ENCODE results near the gene C1orf198.
A peak's percentile ranks its signal among the peaks of the same experiment; 100 is the strongest.

C1orf198 gene, protein sequence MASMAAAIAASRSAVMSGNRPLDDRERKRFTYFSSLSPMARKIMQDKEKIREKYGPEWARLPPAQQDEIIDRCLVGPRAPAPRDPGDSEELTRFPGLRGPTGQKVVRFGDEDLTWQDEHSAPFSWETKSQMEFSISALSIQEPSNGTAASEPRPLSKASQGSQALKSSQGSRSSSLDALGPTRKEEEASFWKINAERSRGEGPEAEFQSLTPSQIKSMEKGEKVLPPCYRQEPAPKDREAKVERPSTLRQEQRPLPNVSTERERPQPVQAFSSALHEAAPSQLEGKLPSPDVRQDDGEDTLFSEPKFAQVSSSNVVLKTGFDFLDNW

DNA sequence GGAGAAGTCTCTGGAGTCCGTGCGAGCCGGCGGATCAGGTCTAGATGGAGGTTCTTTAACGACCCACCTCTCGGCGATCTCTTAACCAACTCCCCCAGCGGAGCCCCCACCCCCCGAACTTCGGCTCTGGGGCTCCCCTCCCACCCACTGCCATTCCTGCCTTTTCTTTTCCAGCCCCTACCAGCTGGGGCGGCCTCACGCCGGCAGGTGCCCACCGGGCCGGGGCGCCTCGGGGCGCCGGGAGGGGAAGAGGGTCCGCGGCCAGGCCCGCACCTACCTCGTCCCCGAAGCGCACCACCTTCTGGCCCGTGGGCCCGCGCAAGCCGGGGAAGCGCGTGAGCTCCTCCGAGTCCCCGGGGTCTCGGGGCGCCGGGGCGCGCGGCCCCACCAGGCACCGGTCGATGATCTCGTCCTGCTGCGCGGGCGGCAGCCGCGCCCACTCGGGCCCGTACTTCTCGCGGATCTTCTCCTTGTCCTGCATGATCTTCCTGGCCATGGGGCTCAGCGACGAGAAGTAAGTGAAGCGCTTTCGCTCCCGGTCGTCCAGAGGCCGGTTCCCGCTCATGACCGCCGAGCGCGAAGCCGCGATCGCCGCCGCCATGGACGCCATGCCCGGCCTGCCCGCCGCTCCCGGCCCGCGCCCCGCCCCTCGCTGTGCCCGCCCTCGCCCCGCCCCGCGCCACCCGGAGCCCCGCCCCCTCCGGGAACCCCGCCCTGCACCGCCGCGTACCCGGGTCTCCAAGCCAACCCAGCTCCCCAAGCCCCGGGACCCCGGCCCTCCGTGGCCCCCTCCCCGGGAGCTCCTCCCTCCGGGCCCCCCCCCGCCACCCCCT lies at the start of gene C1orf198:
Gene C1orf198 (minus strand): TSS at position 619 of the 833 bp plus-strand sequence. CDS start 9 bp downstream, at position 610.
- DNase-seq (ENCODE audit: low read depth in 2 of 2), result peak; percentile 53 to 71

DNA sequence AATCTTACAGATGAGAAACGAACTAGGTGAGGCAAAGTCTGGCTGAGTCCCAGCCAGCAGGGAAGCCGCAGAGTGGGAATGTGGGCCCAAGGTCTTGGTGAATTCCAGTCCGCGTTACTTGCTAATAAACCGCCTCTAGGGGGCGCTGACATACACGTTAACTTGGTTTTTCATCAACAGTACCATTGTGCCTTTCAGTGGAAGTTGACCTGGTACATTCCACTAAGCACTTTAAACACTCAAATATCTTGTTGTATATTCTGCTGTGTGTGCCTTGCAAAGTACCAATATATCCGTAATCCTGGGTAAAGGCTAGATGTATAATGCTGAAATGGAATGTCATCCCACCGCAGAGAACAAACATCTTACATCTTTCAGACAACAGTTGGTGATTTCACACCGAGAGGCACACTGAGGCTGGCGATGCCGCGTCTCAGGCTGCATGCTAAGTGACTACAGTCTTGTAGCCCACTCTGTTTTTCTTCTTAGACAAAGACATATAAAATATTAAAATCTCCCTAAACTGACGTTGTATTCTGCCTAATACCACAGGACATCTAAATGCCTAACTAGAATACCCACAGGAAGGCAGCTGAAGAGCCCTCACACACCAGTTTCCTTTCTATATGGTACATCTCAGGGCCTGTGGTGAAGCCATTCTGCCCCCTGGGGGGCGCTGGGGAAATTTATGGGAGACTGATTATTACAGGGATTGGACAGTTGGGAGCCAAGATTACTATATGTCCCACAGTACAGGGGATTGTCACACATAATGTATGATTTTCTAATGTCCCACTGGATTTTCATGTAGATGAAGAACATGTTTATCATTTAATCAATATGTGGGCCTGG lies 49.2 kb upstream of the C1orf198 start:
- peak; percentile 53 to 60 for DNase-seq (ENCODE audit: low read depth in 2 of 2)

DNA sequence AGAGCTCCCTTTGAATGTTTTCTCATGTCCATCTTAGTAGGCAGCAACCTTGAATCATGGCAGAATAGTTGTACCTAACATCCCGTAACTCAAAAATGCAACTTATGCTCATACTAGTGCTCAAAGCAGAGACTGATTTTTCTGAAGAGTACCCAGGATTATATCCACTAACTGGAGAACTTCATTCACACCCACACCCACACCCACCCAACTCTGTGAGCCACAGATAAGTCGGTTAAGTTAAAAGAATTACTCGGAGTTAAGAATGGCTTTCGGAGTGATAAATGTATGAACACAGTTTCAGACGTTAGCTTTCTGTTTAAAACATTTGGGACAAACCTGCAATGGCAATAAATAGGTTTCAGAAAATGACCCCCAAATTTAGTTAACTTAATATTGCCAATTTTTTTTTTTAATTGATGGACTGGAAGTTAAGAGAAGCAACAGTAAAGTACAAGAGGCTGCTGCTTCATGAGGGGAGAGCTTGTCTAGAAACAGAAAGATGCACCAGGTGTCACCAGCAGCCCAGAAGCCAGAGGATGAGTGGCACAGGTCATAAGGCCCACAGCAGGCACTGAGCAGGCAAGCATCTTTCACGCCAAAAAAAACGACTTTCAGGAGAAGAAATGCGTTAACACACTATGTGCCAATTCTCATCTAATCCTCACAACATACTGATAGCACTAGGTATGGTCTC lies 48.4 kb upstream of the C1orf198 start:
- DNase-seq (ENCODE audit: low read depth in 2 of 2), result no peak

DNA sequence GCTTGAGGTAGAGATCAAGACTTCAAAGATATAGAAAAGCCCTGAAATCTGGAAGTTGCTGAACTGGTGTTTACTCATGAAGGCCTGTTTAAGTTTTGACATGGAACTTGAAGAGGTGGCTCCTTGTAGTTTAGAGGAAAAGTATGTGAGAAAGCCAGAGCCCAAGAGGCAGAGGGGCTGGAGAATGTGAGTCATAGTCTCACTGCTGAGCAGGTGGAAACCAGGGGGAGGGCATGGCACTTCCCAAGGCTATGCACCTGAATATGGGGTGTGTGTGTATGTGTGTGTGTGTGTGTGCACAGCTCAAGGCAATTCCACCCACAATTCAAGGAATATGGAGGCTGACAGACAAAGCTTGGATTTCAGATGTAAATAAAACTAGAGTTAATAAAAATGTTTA lies 46.8 kb upstream of the C1orf198 start:
- DNase-seq (ENCODE audit: low read depth in 2 of 2), result no peak

DNA sequence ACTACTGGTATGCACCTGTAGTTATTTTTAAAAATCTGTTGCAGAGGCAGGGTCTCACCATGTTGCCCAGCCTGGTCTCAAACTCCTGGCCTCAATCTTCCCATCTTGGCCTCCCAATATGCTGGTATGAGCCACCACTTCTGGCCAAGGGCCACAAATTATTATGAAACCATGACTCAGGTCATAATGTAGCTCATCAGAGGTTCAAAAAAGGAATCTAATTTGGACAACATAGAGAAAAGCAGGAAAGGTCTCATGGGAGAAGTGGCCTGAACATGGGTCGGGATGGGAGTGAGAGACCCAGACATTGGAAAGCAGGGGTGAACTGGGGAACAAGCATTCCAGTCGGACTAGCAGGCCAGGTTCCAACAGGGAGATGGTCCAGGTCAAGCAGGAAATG lies 45.2 kb upstream of the C1orf198 start:
- DNase-seq (ENCODE audit: low read depth in 2 of 2), result no peak

DNA sequence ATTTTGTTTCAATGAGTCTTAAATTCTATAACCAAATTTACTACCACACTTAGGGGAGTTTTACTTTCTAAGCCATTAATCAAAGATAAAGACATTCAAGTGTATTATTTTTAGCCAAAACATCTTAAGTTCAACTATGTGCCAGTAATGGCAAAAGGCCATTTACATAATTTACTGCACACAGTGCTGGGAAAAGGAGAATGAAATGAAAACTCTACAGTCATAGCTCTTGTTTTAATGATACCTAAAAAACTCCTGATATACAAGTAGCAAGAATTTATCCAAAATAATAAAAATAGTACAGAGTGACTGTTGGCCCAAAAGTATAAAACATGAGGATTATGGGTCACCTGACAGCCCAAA lies 42.4 kb upstream of the C1orf198 start:
- no peak for DNase-seq (ENCODE audit: low read depth in 2 of 2)

DNA sequence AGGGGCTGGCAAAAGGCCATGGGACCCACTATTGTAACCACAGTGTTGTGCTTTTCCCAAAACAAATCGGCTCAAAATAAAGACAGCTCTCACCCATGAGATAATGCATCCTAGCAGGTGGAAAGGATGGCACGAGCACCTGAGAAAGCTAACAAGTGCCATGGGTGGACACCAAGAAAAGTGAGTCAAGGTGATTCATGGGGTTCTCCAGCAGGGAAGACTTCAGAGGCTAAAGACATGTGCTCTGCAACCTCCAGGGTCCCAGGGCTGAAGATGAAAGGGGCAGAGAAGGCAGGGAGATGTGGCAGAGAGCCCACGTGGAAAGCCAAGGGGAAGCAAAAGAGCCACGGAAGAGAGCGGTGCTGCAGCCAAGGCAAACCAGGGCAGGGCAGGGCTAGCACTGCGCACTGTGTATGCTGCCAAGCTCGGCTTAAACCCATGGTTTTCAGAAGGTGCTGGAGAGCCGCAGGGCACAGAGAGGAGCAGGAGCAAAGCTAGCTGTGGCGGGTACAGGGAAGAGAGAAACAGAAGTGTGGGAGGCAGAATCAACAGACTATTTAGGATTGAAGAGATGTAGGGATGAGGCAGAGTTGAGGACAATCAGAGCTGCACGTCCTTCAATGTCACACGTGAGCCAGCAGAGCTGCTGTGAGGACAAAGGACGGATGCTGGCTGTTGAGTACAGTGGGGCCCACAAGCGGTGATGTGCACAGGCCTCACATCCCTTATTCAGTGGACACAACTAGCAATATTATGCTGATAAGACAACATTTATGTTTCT lies 41.8 kb upstream of the C1orf198 start:
- no peak for DNase-seq (ENCODE audit: low read depth in 2 of 2)

DNA sequence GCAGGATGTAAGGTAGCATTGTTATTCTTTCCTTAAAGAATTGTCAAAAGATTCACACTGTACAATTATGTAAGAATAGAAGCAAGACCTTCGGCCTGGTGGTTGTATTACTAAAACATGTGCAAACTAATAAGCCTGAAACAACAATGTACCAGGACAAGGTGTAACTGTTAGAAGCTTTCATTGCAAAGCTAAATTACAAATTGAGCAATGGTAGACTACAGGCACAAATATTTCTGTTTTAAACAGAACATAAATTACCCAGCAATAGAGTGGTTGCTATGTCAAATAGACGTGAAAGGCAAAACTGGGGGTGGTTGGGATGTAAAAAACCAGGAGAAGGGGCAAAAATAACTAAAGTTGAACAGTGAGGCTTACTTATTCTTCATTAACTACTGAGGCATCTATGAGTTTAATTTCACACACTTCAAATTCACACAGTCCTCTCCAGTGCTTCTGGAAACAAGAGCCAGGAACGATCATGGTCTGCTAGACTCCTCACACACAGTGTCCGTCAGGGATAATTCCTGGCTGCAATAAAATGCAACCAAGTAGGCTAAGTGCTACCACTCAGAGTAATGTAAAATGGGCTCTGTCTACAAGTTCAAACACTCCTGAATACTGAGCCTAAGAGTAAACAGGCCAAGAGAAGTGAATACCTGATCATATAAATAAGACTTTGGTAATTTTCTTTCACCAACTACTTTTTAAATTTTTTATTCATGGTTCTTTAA lies 39.3 kb upstream of the C1orf198 start:
- no peak for DNase-seq (ENCODE audit: low read depth in 2 of 2)

DNA sequence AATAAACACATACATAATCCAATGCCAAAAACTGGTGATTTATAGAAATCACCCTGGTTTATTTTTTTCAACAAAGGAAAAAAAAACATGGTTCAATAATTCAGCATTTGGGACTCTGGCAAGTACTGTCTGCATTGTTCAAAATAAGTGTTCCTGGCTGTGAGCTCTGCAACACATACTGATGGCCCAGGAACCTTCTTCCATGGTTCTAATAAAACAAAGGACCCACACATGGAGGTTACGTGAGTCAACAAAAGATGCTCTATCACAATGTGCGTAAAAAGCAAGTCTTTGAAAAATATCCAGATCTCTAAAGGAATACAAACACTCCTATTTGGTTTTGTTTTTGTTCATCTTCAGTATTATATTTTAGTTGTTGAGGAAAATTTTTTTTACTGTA lies 37.9 kb upstream of the C1orf198 start:
- no peak for DNase-seq (ENCODE audit: low read depth in 2 of 2)

DNA sequence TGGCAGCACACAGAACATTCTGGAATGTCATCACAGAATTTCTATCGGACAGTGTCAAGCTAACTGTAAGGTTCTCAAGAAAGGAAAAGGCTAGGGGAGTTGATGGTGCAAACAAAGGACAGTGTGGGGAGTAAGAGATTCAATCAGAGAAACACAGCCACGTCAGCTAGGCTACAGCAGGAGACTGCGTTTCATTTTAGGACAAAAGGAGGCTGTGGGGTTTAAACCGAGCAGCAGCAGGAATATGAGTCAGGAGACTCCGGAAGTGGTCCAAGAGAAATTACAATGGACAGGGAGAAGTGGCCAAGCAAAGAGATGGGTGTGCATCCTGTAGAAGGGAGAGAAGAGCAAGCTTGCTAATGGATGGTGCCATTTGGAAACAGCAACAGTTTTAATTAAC lies 37.4 kb upstream of the C1orf198 start:
- DNase-seq (ENCODE audit: low read depth in 2 of 2), result no peak

DNA sequence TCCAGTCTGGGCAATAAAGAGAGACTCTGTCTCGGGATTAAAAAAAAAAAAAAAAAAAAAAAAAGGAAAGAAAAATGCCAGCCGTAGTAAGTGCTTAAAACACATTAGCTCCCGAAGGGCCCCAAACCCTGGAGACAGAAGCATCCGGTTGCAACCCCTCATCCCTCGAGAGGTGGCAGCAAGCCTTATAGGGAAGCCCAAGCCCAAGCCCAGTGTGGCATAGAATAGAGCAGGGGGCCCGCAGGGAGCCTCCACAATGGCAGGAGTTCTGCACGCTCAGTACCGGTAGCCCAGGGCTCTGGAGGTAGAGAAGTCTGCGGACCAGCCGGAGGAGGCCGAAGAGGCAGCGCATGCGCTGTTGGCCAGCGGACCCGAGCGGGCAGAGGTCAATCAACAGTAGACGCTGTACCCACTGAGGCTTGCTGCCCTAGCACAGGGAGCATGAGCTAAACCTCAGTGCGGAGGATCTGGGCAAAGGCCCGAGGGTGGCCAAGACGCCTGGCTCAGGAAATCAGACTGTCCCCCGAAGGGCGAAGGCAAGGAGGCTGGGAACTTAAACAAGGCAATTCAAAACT lies 34.1 kb upstream of the C1orf198 start:
- no peak for DNase-seq (ENCODE audit: low read depth in 2 of 2)

DNA sequence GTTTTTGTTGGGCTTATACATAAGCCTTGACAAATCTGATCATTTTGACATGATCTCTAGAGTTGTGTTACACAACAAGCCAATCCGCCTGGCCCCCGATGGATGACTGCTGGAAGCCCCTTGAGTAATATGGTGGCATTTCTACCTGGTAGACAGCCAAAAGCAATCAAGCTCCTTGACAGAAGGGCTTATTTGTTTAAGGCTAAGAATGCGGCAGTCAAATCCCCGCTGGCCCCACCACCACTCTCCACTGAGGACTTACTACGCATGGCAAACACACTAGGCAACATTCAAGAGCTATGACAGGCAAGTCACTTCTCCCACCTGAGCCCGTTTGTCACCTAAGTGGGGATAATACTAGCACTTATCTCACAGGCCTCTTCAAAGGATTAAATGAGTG lies 33.4 kb upstream of the C1orf198 start:
- no peak for DNase-seq (ENCODE audit: low read depth in 2 of 2)

DNA sequence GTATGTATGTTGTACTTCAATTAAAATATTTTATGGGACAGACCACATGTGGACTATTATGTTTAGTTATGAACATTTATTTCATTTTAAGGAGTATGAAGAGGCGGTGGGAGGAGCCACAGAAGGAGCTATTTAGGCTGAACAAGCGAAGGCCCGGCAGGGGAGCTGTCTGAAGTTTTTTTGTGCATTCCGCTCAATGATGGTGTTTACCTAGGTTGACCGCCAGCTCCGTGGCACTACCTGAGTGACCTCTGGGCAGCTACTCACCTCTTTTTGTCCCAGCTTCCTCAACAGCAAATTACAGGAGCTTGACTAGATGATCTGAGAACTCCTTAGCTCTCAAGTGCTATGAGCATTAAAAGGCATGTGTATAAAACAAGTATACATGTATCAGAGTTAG lies 32.7 kb upstream of the C1orf198 start:
- DNase-seq (ENCODE audit: low read depth in 2 of 2), result no peak

DNA sequence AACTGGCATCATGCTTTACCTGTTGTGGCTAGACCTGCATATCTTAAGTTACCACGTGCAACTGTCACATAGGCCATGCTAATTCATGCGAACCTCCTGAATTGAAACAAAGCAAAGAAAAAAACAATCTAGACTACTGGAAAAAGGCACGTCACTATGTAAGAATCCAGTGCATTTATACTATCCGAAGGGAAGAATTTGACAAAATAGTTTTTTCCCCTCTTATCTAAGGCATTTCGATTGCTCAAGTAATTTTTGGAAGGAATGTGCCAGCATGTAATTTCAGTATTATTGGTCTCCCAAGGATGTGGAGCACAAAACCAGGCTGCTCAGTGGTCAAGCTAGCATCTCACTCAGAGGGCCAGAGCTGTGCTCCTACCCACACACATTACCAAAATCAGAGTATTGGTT lies 31.5 kb upstream of the C1orf198 start:
- no peak for DNase-seq (ENCODE audit: low read depth in 2 of 2)

DNA sequence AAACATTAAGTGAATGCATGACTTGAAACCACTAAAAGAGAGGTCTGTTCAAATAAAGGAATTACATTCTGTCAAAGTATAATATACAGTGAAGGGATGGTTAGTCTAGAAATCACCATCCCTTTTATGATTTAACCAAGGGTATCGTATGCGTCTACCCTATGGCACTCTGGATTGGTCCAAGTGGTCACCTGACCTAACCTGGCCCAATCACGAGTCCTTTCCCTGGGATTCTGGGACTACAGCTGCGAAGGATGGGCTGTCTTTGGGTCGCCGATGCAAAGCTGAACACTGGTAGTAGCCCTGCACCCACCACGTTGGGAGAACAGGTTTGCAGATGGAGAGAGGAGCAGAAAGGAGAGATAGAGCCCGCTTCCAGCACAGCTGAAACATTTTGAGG lies 30.4 kb upstream of the C1orf198 start:
- no peak for DNase-seq (ENCODE audit: low read depth in 2 of 2)

DNA sequence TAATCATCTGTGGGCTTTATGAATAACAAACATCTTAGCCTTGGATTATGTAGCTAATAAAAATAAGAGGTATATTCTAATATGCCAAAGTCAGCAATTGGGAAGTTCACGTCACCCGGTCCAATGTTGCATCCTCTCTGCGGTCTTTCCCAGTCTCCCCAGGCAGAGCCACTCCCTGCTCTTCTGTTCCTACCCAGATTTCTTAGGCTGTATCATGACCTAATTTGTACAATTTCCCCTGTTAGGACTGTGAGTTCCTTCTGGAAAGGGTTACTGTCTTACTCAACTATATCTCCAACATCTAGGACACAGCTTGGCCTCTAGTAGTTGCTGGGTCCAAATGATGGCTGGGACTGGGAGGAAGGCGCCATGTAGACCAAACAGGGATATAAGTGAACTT lies 29.8 kb upstream of the C1orf198 start:
- DNase-seq (ENCODE audit: low read depth in 2 of 2), result no peak

DNA sequence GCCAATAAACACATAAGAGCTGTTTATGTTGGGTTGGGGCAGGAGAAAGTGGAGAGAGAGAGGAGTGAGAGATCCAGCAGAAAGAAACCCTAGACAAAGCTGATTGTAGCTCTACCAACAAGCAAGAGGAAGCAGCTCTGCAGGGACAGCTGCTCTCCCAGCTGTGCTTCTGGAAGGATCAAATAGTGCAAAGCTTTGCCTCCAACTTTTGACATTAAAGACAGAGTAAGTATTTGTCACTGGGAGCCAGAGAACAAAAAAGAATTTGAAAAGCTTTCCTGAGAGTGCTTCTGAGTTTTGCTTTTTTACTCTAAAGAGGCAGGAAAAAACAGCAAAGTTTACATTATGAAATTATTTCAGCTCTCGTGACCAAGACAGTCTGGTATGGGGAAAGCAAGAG lies 28.5 kb upstream of the C1orf198 start:
- DNase-seq (ENCODE audit: low read depth in 2 of 2), result no peak

DNA sequence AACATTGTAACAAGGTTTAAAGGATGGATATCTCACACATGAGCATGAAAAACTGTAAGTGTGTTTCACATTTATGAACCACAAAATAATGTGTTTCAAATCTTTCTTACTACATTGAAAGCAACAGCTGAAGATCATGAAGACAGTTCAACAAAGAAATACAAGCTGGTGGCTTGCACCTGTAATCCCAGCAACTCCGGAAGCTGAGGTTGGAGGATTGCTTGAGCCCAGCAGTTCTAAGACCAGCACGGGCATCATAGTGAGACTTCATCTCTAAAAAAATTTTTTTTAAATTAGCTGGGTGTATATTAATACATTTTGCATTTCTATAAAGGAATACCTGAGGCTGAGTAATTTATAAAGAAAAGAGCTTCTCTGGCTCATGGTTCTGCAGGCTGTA lies 27.1 kb upstream of the C1orf198 start:
- no peak for DNase-seq (ENCODE audit: low read depth in 2 of 2)

DNA sequence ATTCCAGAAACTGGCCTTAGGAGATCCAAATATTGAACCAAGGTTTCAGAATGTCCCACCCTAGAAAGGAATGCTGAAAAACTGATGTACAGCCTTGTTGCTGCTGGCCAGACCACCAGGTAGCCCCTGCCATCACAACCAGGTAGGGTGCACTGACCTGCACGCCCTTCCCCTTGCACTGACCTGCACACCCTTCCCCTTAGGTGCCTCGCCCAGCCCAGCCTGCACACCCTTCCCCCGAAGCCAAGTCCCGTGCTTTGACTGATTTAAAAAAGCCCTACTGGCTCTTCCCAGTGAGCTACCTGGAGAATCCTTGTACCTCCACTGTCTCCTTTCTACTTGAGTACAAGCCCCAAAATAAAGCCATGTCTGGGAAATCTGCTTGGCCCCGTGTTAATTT lies 26.3 kb upstream of the C1orf198 start:
- no peak for DNase-seq (ENCODE audit: low read depth in 2 of 2)

DNA sequence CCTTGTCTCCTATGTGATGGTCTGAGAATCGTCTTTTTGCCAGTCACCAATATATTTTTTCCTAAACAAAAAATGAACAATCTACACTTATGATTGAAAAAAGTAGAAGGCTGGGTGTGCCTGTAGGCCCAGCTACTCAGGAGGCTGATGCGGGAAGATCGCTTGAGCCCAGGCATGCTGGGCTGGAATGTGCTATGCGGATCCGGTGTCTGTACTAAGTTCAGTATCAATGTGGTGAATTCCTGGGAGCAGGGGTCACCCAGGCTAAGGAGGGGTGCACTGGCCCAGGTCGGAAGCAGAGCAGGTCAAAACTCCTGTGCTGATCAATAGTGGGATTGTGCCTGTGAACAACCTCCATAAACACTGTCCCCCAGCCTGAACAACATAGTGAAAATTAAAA lies 25.7 kb upstream of the C1orf198 start:
- DNase-seq (ENCODE audit: low read depth in 2 of 2), result no peak

Measured in stimulated activated CD8-positive, alpha-beta memory T cell treated with anti-CD3 and anti-CD28 coated beads, Interleukin-2, amount 100 ng/mL, for 48 hours (primary cell).